Gastroesophageal sphincter (tissue), 2 donors: Measurements from ENCODE around the gene RNLS.

Source experiments
- POLR2A ChIP-seq, 2 donors: fragments of 450-650 bp; IDR thresholded peaks; one replicate each; pipeline ENCODE4 v1.6.1; 2017; ENCODE audit warnings: antibody characterized with exemption in 2 of 2, mild to moderate bottlenecking in 2 of 2, moderate library complexity in 1 of 2
- POLR2AphosphoS5 ChIP-seq: sonication (generic); formaldehyde crosslinking; IDR thresholded peaks from one replicate; pipeline ENCODE4 v1.6.1; 2017; ENCODE audit warnings: antibody characterized with exemption

DNA sequence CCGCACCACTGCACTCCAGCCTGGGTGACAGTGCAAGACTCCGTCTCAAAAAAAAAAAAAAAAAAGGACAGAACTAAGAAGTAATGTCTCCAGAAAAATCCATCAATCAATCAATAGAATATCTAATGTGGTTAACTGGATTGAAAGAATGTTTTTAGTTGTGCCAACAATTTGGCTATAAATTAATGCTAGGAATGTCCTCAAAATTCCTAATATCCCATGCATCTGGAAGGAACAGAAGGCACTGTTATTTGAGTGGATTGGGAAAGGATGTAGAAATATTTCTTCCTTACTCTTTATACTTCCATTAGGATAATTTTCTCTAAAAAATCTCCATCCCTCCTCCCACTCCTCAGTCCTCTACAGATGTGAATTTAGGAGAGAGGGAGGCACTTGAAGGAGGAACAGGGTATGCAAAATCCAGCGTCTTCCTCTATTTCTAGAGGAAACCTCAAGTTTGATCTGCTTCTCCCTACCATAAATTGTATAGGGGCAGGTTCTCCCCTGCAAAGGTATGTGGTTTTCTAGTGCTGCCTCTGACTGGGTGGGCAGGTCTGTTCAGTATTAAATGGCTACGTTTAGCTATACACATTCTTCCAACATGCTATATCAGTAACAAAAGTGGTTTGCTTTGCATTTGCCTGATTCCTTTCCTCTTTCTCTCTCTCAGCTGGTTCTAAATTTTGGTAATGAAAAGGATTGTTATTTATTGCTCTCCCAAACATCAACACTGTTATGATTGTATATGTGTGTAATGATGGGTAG lies 54.1 kb downstream of the RNLS start:
- TF ChIP-seq POLR2A (IDR thresholded peaks at IDR 0.05) (no peak), POLR2AphosphoS5 (no peak)
